ENCODE data around the gene BHMT.
"Not testable (repeated sequence)": the region's sequence is repeated elsewhere in the genome, so short reads cannot be mapped to it uniquely, and the experiment has no call there.

The BHMT gene

DNA sequence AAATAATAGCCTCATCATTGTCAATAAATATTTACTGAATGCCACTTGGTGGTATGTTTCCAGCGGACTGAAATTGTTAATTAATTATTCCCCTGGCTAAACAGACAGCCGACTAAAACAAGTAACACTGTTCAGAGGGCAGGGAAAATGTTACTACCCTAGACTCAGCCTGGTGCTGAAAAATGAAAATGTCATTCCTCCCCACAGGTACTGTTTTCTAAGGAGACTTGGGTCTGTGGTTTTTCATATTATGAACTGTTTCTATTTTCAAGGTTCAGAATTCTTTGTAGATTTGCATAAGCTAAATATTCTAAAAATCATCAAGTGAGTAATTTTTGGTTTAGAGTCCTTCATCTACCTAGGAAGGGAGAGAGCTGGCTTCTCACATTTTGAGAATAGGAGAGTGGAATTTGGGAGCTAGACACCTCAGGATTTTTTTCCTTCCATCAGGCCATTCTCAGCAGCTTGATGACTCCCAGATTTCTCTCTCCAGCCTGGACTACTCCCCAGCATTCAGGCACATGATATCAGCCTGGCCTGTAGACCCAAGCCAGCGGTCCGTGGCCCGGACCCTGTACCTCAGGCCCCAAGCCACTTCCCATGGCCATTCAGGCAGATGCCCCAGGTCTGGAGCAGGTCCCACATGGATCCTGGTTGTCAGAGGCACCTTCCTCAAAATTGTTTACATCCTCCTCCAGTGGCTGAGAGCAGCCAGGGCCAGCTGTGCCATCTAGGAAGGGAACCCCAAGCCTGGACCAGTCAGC, 24.4 kb downstream of the BHMT start:
- Mint-ChIP-seq H3K36me3 (ENCODE audit: low read depth) (no peaks in the 10 kb centered on the region), H3K9me3 (peaks cover 8% of the 10 kb centered on the region), H3K4me3 (no peak overlapping the region), H3K4me1 (ENCODE audit: low read depth) (peaks cover 18% of the 10 kb centered on the region), H3K27ac (no peak overlapping the region), H3K27me3 (no peaks in the 10 kb centered on the region)
- DNase-seq: no peak

DNA sequence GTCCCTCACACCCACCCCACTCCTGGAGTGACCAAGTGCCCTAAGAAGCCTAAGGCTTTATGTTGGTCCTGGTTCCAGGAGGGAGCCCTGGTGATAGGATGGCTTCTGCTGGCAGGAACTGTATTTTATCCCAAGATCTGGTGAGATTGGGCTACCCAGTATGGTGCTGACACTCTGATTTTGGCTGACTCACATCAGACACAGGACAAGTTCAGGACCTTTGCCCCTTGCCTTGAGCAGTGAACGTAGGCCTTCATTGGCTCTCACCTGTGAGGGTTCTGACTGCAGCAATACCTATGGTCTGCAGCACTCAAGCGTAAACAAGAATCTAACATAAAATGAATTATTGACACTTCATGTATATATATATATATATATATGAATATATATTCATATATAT, 25.0 kb downstream of the BHMT start:
- H3K9me3 Mint-ChIP-seq: peaks cover 9% of the 10 kb centered on the region
- DNase-seq: no peak
- H3K36me3 Mint-ChIP-seq (ENCODE audit: low read depth): no peaks in the 10 kb centered on the region

DNA sequence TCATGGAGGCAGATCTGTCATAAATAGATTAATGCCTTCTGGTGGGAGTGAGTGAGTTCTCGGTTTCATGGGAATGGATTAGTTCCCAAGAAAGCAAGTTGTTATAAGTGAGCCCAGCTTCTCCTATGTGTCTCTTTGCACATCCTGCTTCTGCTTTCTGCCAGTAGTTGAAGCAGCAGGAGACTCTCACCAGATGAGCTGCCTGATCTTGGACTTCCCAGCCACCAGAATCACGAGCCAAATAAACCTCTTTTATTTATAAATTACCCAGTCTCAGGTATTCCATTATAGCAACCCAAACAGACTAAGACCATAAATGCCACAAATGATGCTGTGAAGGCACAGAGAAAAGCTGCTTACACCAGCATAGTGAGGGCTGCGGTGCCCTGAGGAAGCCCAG, 28.9 kb downstream of the BHMT start:
- Mint-ChIP-seq H3K4me3 (no peak overlapping the region), H3K4me1 (ENCODE audit: low read depth) (peaks cover 4% of the 10 kb centered on the region), H3K27me3 (peaks cover 9% of the 10 kb centered on the region), H3K9me3 (peaks cover 9% of the 10 kb centered on the region), H3K27ac (no peak overlapping the region), H3K36me3 (ENCODE audit: low read depth) (no peaks in the 10 kb centered on the region)
- DNase-seq: no peak

More for the DNA sequence above, 25.0 kb downstream of the BHMT start:
- H3K27me3 Mint-ChIP-seq: no peaks in the 10 kb centered on the region
- H3K27ac Mint-ChIP-seq: no peak overlapping the region
- no peak overlapping the region for H3K4me3 Mint-ChIP-seq
- peaks cover 18% of the 10 kb centered on the region for H3K4me1 Mint-ChIP-seq (ENCODE audit: low read depth)

DNA sequence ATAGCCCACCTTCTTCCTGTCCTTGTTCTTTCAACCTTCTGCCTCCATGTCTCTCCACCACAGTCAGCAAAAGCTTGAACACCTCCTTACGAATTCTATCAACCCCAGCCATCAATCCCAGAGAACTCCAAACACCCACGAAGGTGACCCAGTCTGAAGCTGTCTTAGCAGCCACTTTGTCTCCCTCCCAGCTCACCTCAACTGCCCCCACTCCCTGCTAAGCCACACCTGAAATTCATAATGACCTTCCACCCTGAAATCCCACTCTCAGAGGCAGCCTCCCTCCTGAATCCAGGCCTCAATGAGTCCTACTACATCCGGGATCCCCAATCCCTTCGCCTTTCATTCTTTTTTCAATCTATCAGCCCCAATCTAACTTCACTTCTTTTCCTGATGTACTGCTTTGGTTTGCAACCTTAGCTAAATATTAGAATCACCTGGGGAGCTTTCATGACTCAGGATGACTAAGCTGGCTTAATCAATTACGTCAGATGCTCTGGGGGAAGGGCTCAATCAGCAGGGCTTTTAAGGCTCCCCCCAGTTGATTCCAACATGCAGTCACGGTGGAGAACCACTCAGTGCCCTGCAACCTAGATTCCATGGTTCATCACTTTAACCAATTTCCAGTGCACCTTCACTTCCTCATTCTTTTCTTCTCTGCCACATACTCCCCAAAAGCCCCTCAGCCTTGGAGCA, 32.2 kb downstream of the BHMT start:
- DNase-seq: no peak
- H3K36me3 Mint-ChIP-seq (ENCODE audit: low read depth): no peaks in the 10 kb centered on the region

DNA sequence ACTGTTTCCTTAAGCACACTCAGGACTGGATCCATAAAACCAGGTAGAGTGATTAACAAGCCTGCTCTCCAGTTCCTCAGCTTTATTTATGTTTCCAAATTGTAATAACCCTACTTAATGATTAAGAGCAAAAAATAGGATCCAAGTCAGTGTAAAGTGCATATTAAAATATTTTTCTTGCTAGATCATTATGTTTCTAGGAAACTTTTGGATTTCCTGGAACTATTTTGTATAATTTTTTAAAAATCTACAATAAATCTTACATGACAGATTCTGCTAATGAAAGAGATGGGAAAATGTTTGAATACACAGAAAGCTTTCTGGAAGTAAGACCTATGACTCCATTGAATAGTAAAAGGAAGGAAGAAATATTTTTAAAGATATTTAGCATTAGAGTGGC, 35.5 kb downstream of the BHMT start:
- no peaks in the 10 kb centered on the region for H3K4me1 Mint-ChIP-seq (ENCODE audit: low read depth)
- H3K9me3 Mint-ChIP-seq: no peaks in the 10 kb centered on the region
- no peak overlapping the region for H3K4me3 Mint-ChIP-seq
- H3K36me3 Mint-ChIP-seq (ENCODE audit: low read depth): no peaks in the 10 kb centered on the region
- peaks cover 13% of the 10 kb centered on the region for H3K27me3 Mint-ChIP-seq
- no peak for DNase-seq
- H3K27ac Mint-ChIP-seq: no peak overlapping the region

More for the DNA sequence above, 32.2 kb downstream of the BHMT start:
- H3K4me1 Mint-ChIP-seq (ENCODE audit: low read depth): no peaks in the 10 kb centered on the region
- H3K27ac Mint-ChIP-seq: no peak overlapping the region
- H3K4me3 Mint-ChIP-seq: no peak overlapping the region
- peaks cover 13% of the 10 kb centered on the region for H3K27me3 Mint-ChIP-seq
- H3K9me3 Mint-ChIP-seq: peaks cover 9% of the 10 kb centered on the region

DNA sequence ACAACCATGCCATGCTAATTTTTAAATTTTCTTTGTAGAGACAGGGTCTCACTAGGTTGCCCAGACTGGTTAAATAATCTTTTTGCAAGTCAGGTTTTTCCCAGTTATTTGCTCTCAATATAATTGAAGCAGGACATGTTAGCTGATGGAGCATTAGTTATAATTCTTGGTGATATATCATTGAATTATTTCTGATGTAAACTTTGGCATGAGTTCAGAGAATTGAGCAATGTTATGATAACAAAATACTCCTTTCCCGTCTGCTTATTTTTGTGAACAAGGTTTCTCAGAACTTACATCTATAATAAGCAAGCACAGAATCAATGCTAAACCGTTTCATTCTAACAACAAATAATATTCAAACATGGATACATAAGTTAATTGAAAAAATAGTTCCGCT, 37.8 kb downstream of the BHMT start:
- peaks cover 6% of the 10 kb centered on the region for H3K27me3 Mint-ChIP-seq
- no peaks in the 10 kb centered on the region for H3K4me1 Mint-ChIP-seq (ENCODE audit: low read depth)
- H3K4me3 Mint-ChIP-seq: no peak overlapping the region
- H3K36me3 Mint-ChIP-seq (ENCODE audit: low read depth): no peaks in the 10 kb centered on the region
- H3K27ac Mint-ChIP-seq: no peak overlapping the region
- no peak for DNase-seq
- H3K9me3 Mint-ChIP-seq: no peaks in the 10 kb centered on the region

DNA sequence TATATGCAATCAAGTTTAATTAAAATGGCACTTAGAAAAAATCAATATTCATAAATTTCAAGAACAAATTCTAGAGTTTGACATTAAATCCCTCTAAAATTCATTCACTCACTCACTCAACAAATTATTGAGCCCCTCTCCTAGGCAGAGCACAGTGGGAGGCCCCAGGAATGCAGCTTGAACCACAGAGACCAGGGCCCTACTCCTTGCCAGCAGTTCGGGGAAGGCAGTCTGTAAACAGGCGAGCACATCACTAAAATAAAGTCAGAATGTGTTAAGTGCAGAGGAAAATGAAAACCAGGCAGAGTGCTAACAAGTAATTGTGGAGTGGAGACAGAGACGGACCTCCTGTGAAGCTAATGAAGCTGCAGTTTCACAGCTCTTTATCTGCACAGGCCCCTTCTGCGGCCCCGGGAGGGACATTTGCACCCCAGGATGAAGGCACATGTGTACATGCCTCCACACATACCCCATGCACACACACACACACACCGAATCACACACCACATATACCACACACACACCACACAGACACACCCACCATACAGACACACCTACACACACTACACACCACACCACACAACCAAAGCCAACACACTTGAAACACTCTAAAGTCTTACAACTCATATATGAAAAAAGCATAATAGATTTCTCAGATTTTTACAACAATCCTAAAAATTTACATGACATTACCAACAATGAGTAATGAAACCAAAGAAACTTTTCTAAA, 40.5 kb downstream of the BHMT start:
- Mint-ChIP-seq H3K4me3 (no peak overlapping the region), H3K27me3 (peaks cover 3% of the 10 kb centered on the region), H3K36me3 (ENCODE audit: low read depth) (no peaks in the 10 kb centered on the region), H3K4me1 (ENCODE audit: low read depth) (no peaks in the 10 kb centered on the region), H3K9me3 (no peaks in the 10 kb centered on the region), H3K27ac (no peak overlapping the region)
- no peak for DNase-seq

DNA sequence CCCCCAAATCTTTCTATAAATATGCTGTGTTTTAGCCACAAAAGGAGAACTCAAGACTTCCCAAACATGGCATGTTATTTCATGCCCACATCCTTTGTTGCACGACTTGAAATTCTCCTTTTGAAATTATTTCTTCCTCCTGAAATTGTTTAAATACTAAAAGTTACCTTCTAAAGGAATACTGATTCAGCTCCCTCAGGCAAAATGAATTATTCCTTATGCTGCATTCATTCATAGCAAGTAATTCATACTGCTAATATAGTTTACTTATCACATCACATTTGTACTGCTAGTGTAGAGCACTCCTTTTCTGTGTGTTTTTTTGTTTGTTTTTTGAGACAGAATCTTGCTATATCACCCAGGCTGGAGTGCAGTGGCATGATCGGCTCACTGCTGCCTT, 45.7 kb downstream of the BHMT start:
- Mint-ChIP-seq H3K27ac (no peak overlapping the region), H3K27me3 (peaks cover 3% of the 10 kb centered on the region), H3K36me3 (ENCODE audit: low read depth) (no peaks in the 10 kb centered on the region), H3K9me3 (no peaks in the 10 kb centered on the region), H3K4me1 (ENCODE audit: low read depth) (no peaks in the 10 kb centered on the region), H3K4me3 (no peak overlapping the region)
- DNase-seq: no peak

DNA sequence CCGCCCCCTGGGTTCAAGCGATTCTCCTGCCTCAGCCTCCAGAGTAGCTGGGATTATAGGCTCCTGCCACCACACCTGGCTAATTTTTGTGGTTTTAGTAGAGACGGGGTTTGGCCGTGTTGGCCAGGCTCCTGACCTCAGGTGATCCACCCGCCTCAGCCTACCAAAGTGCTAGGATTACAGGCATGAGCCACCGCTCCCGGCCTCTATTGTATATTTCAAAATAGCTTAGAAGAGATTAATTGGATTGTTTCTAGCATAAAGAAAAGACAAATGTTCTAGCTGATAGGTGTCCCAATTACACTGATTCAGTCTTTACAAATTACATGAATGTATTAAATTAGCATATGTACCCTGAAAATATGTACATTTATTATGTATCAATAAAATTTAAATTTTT, 50.0 kb downstream of the BHMT start:
- H3K9me3 Mint-ChIP-seq; H3K4me1 Mint-ChIP-seq (ENCODE audit: low read depth); H3K36me3 Mint-ChIP-seq (ENCODE audit: low read depth); H3K4me3 Mint-ChIP-seq; H3K27me3 Mint-ChIP-seq; H3K27ac Mint-ChIP-seq; DNase-seq: not testable (repeated sequence)

DNA sequence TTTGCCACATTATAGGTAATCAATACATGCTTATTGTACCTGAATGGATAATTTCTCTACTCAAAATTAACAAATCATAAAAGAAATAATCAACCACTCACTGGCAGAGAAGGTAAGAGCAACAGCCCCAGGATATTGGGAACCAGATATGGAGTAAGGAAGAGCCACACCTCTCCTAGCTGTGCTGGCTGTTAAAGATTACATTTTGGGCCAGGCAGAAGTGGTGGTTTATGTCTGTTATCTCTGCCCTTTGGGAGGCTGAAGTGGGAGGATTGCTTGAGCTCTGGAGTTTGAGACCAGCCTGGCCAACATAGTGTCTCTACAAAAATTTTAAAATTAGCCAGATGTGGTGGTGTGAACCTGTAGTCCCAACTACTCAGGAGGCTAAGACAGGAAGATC, 56.4 kb downstream of the BHMT start:
- Mint-ChIP-seq H3K27ac (no peak overlapping the region), H3K27me3 (no peaks in the 10 kb centered on the region), H3K4me3 (no peak overlapping the region), H3K4me1 (ENCODE audit: low read depth) (no peaks in the 10 kb centered on the region), H3K36me3 (ENCODE audit: low read depth) (no peaks in the 10 kb centered on the region), H3K9me3 (peaks cover 2% of the 10 kb centered on the region)
- no peak for DNase-seq

DNA sequence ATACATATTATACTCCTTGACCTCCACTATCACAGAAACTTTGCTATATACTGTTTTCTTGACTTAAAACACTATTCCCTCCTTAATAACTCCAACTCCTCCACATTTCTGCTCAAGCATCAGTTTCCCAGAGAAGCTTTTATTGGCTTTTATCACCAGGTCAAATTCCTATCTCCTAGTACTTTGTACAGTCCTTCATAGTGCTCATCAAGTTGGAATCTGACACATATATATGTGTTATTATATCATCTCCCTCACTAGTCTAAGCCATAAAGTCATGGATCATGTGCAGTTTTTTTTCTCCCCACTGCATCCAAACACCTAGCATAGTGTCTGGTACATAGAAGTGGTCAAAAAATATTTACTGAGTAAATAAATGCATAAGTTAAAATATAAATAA, 59.1 kb downstream of the BHMT start:
- Mint-ChIP-seq H3K4me3 (no peak overlapping the region), H3K36me3 (ENCODE audit: low read depth) (no peaks in the 10 kb centered on the region), H3K27me3 (no peaks in the 10 kb centered on the region), H3K27ac (no peak overlapping the region), H3K4me1 (ENCODE audit: low read depth) (no peaks in the 10 kb centered on the region), H3K9me3 (peaks cover 2% of the 10 kb centered on the region)
- DNase-seq: no peak

DNA sequence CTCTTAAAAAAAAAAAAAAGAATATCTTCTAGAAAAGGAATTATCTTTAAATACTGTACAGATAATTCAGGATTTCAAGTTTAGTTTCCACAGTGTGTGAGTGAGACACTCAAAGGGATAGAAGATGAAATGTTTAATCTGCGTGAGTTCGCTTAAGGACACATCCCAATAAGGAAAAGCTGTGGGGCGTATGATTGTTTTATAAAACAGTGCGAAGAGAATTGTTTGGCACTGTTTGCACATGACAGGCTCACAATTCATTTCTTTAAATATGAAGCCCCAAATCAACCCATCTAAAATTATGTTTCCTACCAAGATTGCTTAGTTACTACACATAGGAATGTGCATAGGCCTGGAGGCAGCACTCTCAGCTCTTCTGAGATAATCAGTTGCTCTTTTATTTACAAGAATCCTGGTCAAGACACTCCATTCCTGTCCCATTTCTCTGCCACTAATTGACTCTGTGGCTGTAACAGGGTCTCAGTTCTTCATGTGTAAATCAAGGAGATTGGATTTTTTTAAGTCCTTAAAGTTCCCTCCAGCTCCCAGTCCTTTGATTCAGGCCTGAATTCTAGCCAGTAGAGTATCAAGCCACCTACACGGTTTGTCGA, 60.1 kb downstream of the BHMT start:
- Mint-ChIP-seq H3K4me3 (no peak overlapping the region), H3K9me3 (peaks cover 2% of the 10 kb centered on the region), H3K27me3 (no peaks in the 10 kb centered on the region), H3K4me1 (ENCODE audit: low read depth) (no peaks in the 10 kb centered on the region), H3K27ac (no peak overlapping the region), H3K36me3 (ENCODE audit: low read depth) (no peaks in the 10 kb centered on the region)
- no peak for DNase-seq

DNA sequence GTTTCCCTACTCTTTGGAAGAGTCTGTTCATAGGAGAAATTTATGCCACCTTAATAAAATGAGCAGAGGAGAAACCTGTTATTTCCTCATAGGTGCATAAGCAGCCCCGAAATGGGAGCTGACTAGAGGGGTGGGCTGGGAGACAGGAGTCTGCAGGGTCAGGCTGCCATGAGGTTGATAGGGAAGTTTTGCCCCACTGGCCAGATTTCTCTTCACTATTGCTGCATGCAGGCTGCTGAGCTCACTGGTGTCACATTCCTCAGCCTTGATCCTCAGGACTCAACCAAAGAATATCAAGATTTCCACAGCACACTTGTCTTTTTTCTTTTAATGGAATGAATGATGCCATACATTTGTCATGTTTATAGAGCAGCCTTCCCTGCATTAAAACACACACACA, 60.7 kb downstream of the BHMT start:
- H3K27ac Mint-ChIP-seq: no peak overlapping the region

DNA sequence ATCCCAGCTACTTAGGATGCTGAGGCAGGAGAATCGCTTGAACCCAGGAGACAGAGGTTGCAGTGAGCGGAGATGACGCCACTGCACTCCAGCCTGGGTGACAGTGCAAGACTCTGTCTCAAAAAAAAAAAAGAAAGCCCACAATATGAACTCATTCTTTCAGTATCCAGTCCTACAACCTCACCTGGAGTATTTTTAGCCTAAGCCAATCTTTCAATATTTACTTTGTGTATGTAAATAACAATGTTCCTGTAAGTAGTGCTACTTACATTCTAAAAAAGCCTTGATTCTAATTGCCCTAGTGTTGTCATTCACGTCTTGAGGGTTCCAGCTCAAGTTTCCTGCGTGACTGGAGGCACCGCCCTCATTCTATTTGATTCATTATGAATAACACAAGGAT, 62.0 kb downstream of the BHMT start:
- Mint-ChIP-seq H3K36me3 (ENCODE audit: low read depth) (no peaks in the 10 kb centered on the region), H3K9me3 (no peaks in the 10 kb centered on the region), H3K27me3 (no peaks in the 10 kb centered on the region), H3K27ac (no peak overlapping the region), H3K4me1 (ENCODE audit: low read depth) (no peaks in the 10 kb centered on the region), H3K4me3 (no peak overlapping the region)
- no peak for DNase-seq

More for the DNA sequence above, 60.7 kb downstream of the BHMT start:
- no peak overlapping the region for H3K4me3 Mint-ChIP-seq
- no peaks in the 10 kb centered on the region for H3K4me1 Mint-ChIP-seq (ENCODE audit: low read depth)
- H3K9me3 Mint-ChIP-seq: no peaks in the 10 kb centered on the region
- DNase-seq: no peak
- H3K36me3 Mint-ChIP-seq (ENCODE audit: low read depth): no peaks in the 10 kb centered on the region
- no peaks in the 10 kb centered on the region for H3K27me3 Mint-ChIP-seq

DNA sequence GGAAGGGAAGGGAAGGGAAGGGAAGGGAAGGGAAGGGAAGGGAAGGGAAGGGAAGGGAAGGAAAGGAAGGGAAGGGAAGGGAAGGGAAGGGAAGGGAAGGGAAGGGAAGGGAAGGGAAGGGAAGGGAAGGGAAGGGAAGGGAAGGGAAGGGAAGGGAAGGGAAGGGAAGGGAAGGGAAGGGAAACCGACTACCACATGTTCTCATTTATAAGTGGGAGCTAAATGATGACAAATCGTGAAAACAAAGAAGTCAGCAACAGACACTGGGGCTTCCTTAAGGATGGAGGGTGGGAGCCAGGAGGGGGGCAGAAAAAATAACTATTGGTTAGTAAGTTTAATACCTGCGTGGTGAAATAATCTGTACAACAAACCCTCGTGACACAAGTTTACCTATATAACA, 68.8 kb downstream of the BHMT start:
- H3K27ac Mint-ChIP-seq; H3K27me3 Mint-ChIP-seq; H3K9me3 Mint-ChIP-seq; H3K4me3 Mint-ChIP-seq; DNase-seq; H3K4me1 Mint-ChIP-seq (ENCODE audit: low read depth); H3K36me3 Mint-ChIP-seq (ENCODE audit: low read depth): not testable (repeated sequence)

Data from activated T-cell treated with anti-CD3 and anti-CD28 coated beads, Interleukin-2, amount 50 U/mL, for 24 hours (primary cell).